Peyer's patch (tissue), 4 donors: ENCODE measurements around the gene GPT2.

Experiments used
- POLR2A ChIP-seq, 2 donors: fragments of 450-650 bp; IDR thresholded peaks; one replicate each; pipeline ENCODE4 v1.5.1; 2017; ENCODE audit warnings: antibody characterized with exemption in 2 of 2, mild to moderate bottlenecking in 2 of 2, moderate library complexity in 2 of 2
- TF ChIP-seq, protein P1 (sequence below), 6 experiments: fragments of 450-650 bp in 4 of 6; fragments of 200-600 bp in 2 of 6; sonication (generic) in 1 of 6; IDR thresholded peaks; one replicate each; pipeline ENCODE4 v1.5.1; 2017 to 2019; ENCODE audit warnings: antibody characterized with exemption in 6 of 6, mild to moderate bottlenecking in 3 of 6, moderate library complexity in 1 of 6

DNA sequence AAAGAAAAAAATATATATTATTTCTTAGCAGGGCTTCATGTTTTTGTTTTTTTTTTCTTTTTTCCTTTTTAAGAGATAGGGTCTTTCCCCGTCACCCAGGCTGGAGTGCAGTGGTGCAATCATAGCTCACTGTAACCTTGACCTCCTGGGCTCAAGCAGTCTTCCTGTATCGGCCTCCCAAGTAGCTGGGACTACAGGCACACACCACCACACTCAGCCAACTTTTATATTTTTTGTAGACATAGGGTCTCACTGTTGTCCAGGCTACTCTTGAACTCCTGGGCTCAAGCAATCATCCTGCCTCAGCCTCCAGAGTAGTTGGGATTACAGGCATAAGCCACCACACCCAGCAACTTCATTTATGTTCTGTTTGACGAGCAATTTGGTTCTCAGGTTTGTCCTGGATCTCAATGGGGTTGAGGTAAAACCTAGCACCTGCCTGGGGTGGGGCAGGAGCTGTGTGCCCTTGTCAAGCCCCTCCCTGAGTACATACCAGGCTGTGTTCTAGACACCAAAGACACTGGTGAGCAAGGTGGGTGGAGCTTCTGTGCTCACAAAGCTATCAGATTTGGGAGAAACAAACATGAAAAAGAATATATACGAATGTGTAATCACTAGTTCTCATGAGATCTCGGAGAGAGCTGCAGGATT, 19.2 kb downstream of the GPT2 start:
- TF ChIP-seq, protein P1, sequence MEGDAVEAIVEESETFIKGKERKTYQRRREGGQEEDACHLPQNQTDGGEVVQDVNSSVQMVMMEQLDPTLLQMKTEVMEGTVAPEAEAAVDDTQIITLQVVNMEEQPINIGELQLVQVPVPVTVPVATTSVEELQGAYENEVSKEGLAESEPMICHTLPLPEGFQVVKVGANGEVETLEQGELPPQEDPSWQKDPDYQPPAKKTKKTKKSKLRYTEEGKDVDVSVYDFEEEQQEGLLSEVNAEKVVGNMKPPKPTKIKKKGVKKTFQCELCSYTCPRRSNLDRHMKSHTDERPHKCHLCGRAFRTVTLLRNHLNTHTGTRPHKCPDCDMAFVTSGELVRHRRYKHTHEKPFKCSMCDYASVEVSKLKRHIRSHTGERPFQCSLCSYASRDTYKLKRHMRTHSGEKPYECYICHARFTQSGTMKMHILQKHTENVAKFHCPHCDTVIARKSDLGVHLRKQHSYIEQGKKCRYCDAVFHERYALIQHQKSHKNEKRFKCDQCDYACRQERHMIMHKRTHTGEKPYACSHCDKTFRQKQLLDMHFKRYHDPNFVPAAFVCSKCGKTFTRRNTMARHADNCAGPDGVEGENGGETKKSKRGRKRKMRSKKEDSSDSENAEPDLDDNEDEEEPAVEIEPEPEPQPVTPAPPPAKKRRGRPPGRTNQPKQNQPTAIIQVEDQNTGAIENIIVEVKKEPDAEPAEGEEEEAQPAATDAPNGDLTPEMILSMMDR (IDR thresholded peaks at IDR 0.05), result no peak
- no peak for TF ChIP-seq POLR2A (IDR thresholded peaks at IDR 0.05)
